HG02943 (cell line): ENCODE measurements around the gene CRACR2A.

ENCODE experiments used
- ATAC-seq: cut with Tn5 transposase; IDR thresholded peaks from one replicate; pipeline ENCODE4 v1.9.1; 2021; ENCODE audit warnings: mild to moderate bottlenecking, low read depth, moderate library complexity; ENCODE audit not compliant: unreplicated experiment

The CRACR2A gene

GRCh38 chr12:3628629-3629028 is 124.3 kb downstream of the CRACR2A start:
- no peak for ATAC-seq

- ATAC-seq = no peak
Observed at GRCh38 chr12:3627336-3627735, 125.6 kb downstream of the CRACR2A start.

DNA sequence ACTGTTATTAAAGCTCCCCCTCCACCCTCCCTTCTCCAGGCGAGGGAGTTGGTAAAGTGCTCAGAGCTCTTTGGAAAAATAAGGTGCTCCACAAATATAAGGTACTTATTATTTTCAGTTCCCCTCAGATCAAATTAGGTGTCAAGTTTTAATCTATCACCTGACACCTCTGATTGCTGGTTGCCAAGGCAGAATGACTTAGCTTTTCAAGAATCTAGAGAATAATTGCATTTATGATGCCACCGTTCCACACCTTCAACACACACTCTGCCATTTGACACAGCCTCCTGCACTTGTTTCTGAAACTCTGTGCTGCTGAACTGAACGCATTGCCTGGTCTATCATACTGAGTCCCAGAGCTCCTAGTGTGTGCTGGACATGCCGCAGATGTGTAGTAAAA is 128.6 kb downstream of the CRACR2A start:
- no peak for ATAC-seq

DNA sequence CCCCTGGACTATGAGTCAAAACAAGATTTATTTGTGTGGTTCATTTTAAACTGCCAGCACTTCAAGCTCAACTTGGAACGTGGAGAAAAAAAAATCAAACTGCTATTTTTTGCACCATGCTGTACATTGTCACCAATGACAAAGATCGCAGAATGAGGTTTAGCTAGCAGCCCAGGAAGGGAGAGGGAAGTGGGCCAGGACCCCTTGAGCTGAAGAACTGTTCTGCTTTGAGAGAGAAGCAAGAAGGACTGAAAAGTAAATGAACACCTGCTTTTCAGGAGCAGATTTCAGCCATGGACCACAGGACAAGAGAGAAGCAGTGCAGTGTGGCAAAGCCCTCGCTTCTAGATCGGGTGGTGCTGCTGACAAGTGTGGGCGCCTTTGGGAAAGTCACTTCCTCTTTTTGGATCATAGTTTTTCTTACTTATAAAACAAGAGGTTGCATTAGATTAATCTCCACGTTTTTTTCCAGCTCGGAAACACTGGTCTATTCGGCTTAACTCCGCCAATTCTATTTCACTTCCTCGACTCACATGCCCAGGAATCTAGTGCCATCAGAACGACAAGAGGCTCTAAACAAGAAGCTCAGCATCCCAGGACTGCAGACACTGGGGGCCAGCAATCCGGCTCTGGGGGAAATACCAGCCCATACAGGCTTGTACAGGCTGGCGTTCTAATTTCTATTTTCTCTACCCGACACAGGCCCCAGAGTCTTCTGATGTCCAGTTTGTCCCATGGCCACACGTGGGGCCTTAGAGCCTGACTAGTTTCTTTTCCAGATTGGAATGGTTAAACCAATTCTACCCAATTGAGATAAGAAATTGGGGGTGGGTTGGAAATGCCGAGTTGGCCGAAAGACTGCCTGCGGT is 129.9 kb downstream of the CRACR2A start:
- no peak for ATAC-seq

DNA sequence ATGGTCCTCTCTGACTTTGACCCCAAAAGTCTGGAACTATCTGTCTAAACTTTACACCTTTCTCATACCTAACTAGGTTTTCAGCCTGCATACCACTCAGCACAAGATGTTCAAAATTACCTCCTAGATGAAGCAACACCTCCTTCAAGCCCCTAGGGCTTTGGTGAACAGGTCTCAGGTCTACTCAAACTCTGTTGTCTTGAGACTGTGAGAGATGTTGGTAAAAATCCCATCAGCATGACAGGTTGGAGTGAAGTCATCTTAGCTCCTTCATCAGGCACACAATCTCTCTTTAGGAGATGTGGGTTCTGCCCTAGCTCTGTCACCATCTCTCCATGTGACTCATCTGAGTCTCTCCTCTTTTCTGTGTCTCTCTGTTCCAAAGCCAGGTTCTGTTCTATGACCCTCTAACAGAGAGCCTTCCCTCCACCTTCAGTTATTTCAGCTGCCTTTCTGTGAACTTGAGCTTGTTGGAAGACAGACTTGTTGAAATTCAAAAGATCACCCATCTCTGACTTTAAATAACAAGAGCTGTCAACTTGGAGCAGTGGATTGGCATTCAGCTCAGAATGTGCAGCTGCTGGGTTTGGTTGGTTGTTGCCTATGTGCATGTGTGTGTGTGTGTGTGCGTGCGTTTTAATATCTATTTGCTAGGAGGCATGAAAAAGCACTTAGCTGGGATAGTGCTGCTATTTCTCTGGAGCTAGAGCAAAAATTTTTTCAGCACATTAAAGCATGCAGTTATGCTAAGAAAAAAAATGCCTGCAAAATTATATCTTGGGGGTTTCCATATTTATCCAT is 130.7 kb downstream of the CRACR2A start:
- ATAC-seq = no peak

DNA sequence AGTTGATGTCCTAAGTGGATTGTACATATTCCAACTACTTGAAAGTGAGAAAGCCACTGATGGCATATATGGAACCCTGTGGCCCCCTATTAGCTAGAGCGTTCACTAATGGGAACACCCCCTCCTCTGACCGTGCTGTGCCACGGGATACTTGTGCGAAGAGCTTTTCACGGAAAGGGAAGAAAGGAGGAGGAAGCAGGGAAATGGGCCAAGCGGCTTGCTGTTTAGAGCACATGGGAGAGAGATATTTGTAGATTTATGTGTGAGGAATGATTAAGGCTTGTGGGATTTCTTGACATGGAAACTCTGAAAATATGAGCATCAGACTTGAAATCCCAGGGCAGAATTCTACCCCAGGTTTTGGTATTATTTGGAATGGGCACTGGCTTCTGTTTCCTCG is 132.1 kb downstream of the CRACR2A start:
- no peak for ATAC-seq

DNA sequence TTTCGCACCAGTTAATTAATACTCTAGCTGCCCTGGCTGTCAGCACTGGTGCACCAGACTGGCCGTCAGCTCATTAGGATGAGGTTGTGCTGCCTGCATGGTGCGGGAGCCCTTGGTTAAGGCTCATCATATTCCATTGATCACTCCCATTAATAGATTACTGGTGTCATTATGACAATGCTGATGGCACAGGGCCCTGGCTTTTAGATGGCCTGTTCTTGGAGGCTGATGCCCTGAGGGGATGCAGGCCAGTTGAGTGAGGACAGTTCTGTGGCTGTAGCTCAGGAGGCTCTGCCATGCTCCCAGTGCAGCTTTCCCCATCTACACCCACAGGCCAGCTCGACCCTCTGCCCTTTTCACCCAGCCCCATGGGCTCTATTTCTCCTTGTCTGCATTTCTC is 135.3 kb downstream of the CRACR2A start:
- no peak for ATAC-seq

DNA sequence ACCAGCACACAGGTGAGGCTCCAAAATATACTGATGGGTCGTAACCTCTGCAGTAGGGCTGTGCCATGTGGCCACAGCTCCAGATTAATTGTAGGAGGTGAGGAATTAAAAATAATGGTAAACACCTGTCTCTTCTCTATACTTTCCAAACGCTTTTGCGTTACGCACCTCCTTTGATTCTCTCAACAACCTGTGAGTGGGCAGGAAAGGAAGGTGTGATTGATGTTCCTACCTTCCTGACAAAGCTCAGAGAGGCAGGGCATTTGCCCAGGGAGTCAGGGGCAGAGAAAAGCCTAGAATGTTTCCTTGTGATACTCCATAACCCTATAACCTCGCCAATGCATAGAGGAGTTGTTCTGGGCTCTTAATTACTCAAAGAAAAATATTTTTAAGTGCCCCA is 137.0 kb downstream of the CRACR2A start:
- ATAC-seq = no peak

- no peak for ATAC-seq
Observed at GRCh38 chr12:3614806-3615466, 138.0 kb downstream of the CRACR2A start.

- ATAC-seq = no peak
Observed at GRCh38 chr12:3613641-3614395, 139.1 kb downstream of the CRACR2A start.

- no peak for ATAC-seq
Observed at GRCh38 chr12:3611860-3612703, 140.8 kb downstream of the CRACR2A start.

DNA sequence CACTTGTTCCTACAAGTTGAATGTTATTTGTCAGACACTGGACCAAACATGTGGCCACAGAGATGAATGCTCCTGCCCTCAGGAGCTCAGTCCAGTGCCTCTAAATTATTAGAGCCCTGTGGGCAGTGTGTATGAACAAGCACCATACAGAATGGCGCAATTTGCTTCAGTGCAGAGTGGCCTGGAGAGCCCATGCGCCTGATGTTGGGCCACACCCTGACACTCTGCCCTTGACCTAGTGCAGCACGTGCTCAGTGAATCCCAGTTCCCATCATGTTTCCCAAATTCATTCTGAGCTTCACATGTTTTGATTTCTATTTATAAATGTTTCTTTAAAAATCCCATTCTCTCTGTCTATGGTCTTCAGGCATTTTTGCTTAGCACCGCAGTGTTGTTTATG is 145.1 kb downstream of the CRACR2A start:
- ATAC-seq = no peak

- ATAC-seq = no peak
Observed at GRCh38 chr12:3607039-3607720, 145.7 kb downstream of the CRACR2A start.

DNA sequence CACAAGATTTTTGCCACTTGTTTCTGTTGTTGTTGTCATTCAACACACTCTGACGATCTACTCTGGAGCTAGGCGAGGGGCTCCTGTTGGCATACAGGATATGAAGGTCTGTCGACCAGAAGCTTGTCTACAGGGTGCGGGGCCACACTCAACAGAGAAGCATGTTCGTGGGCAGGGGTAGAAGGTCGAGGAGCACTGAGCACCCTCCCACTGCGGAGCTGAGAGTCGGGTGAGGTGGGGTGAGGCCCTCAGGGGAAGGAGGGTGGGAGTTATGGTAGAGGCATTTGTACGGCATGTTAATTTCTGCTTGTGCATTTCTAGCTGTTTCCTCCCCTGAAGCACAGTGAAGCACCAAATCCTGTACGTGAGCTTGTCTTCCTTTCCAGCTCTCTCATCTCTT is 146.8 kb downstream of the CRACR2A start:
- no peak for ATAC-seq

- no peak for ATAC-seq
Observed at GRCh38 chr12:3605692-3606091, 147.2 kb downstream of the CRACR2A start.

GRCh38 chr12:3604748-3605586 is 147.9 kb downstream of the CRACR2A start:
- no peak for ATAC-seq

GRCh38 chr12:3604286-3604685 is 148.6 kb downstream of the CRACR2A start:
- no peak for ATAC-seq

GRCh38 chr12:3603576-3603975 is 149.3 kb downstream of the CRACR2A start:
- no peak for ATAC-seq
